PC-9 (cell line): Measurements from ENCODE around the gene MAP2K5. TPM values are rescaled to one million over a fixed set of nuclear protein-coding genes. Genes with fewer than 3 reads are reported as not detected.

ENCODE experiments used
- BruUV-seq: library from RNA; stranded (reverse); fragments of 400-500 nt; replicated peaks from 2 replicates; lab custom pipeline; 2021; lab: Mats Ljungman, UMichigan
- CTCF ChIA-PET: fragments of 300-600 bp; sonication (Branson Sonifier 250); formaldehyde crosslinking; loops from one replicate; lab custom pipeline; 2022; ENCODE audit warnings: antibody characterized with exemption; lab: Charles Lee
- POLR2A ChIA-PET: fragments of 300-600 bp; sonication (Branson Sonifier 250); formaldehyde crosslinking; loops from one replicate; lab custom pipeline; 2022; ENCODE audit warnings: antibody characterized with exemption; ENCODE audit not compliant: unreplicated experiment; lab: Charles Lee
- DNase-seq, 2 experiments: peaks; one replicate each; pipeline versions ENCODE4 v3.0.0 to v3.0.0-alpha.2; 2015 to 2022; ENCODE audit warnings: mixed read lengths in 1 of 2
- H2AFZ ChIP-seq: fragments of 200-600 bp; sonication (generic); 2 replicates; pipeline ENCODE4 v1.8.1; 2017; ENCODE audit warnings: antibody characterized with exemption
- H3F3A ChIP-seq: fragments of 200-600 bp; sonication (generic); 2 replicates; pipeline ENCODE4 v1.8.1; 2017; ENCODE audit warnings: antibody characterized with exemption, mild to moderate bottlenecking, low read depth; ENCODE audit not compliant: insufficient read depth
- H3K27ac ChIP-seq: fragments of 200-600 bp; sonication (generic); 2 replicates; pipeline ENCODE4 v1.6.1; 2016; ENCODE audit warnings: mixed run types
- H3K27me3 ChIP-seq: fragments of 200-600 bp; sonication (generic); 2 replicates; pipeline ENCODE4 v1.6.1; 2016; ENCODE audit warnings: low read depth, mixed run types; ENCODE audit not compliant: insufficient read depth
- H3K36me3 ChIP-seq: fragments of 200-600 bp; sonication (generic); 2 replicates; pipeline ENCODE4 v1.6.1; 2016; ENCODE audit warnings: low read depth, mixed run types
- H3K4me1 ChIP-seq: fragments of 200-600 bp; sonication (generic); replicated peaks from 2 replicates; pipeline ENCODE4 v1.6.1; 2016; ENCODE audit warnings: mixed run types; ENCODE audit not compliant: insufficient read depth
- H3K4me2 ChIP-seq: fragments of 200-600 bp; sonication (generic); 2 replicates; pipeline ENCODE4 v1.6.1; 2017; ENCODE audit warnings: mixed run types
- H3K4me3 ChIP-seq: fragments of 200-600 bp; sonication (generic); 2 replicates; pipeline ENCODE4 v1.6.1; 2016; ENCODE audit warnings: mixed run types
- H3K79me2 ChIP-seq: fragments of 200-600 bp; sonication (generic); 2 replicates; pipeline ENCODE4 v1.6.1; 2017; ENCODE audit warnings: low read depth, mixed run types
- H3K9me2 ChIP-seq: fragments of 200-600 bp; sonication (generic); 2 replicates; pipeline ENCODE4 v1.8.1; 2017; ENCODE audit warnings: mild to moderate bottlenecking; ENCODE audit not compliant: insufficient read depth
- H3K9me3 ChIP-seq: fragments of 200-600 bp; sonication (generic); 2 replicates; pipeline ENCODE4 v1.8.1; 2016; ENCODE audit warnings: low read depth; ENCODE audit not compliant: insufficient read depth
- H4K20me1 ChIP-seq: fragments of 200-600 bp; sonication (generic); 2 replicates; pipeline ENCODE4 v1.8.1; 2017; ENCODE audit not compliant: insufficient read depth
- EZH2 ChIP-seq: fragments of 200-600 bp; sonication (generic); IDR thresholded peaks from 2 replicates; pipeline ENCODE4 v1.8.0; 2017; ENCODE audit warnings: antibody characterized with exemption, low read depth
- intact Hi-C: fragments of 100-400 bp; cut with micrococcal nuclease; formaldehyde crosslinking; loops from one replicate; pipeline ENCODE4 v1.10.0; 2022; ENCODE audit not compliant: unreplicated experiment
- total RNA-seq: library from RNA; stranded (reverse); gene quantifications from 2 replicates; pipeline ENCODE4 v1.2.3, GENCODE V29; 2021
- TF ChIP-seq, protein P1 (sequence below): fragments of 200-600 bp; sonication (generic); conservative IDR thresholded peaks from 2 replicates; pipeline ENCODE4 v1.6.1; 2017; ENCODE audit warnings: mixed run types, antibody characterized with exemption, mild to moderate bottlenecking, moderate library complexity

The MAP2K5 gene
- total RNA-seq, 1 experiment from 2014 or later: 26.9 TPM

DNA sequence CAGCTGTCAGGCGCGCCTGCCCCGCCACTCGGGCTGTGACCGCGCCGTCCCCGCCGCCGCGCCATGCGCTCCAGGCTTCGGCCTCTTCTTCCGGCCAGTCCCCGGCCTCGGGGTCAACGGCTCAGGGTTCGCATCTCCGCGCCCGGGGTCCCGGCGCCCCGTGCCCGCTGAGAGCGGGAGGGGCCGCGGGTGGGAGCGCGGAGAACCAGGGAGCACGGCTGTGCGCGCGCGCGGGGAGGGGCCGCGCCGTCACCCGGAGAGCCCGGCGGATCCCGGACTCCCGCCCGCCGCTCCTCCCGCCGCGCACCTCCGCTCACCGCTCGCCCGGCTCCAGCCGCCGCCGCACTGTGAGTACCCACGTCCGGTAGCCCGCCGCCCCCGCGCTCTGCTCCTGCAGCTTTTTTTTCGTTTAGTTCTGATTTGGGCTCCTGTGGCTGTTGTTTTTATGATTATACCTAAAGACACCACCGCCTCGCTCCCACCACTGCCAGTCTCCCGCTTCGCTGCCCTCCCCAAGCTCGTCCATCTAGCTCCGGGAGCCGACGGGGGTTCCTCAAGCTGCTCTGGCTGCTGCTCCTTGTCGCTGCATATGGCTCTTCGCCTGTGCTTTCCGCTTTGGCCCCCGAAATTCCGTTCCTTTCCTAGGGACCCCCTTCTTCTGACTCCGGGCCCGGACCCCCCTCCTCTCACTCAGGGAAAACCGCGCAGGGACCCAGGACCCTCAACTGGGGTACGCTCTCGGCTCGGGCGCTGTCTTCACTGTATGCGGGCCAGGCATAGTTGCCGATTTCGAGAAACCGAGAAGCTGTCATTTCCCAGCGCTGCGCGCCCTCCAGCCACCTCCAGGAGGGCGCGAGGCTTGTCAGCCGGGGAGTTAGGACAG is 281.1 kb downstream of the MAP2K5 start:
- CTCF ChIA-PET: no interaction called here
- Histone ChIP-seq H3K9me3 (no peaks in the 10 kb centered on the region), H4K20me1 (no peaks in the 10 kb centered on the region), H3K27me3 (no peaks in the 10 kb centered on the region), H3K4me2 (no peak overlapping the region), H3K36me3 (no peaks in the 10 kb centered on the region), H3K9me2 (no peaks in the 10 kb centered on the region), H3K4me3 (no peak overlapping the region), H2AFZ (no peak overlapping the region), H3K27ac (no peak overlapping the region), H3K79me2 (no peaks in the 10 kb centered on the region), H3K4me1 (no peaks in the 10 kb centered on the region), H3F3A (no peaks in the 10 kb centered on the region)
- TF ChIP-seq, protein P1, sequence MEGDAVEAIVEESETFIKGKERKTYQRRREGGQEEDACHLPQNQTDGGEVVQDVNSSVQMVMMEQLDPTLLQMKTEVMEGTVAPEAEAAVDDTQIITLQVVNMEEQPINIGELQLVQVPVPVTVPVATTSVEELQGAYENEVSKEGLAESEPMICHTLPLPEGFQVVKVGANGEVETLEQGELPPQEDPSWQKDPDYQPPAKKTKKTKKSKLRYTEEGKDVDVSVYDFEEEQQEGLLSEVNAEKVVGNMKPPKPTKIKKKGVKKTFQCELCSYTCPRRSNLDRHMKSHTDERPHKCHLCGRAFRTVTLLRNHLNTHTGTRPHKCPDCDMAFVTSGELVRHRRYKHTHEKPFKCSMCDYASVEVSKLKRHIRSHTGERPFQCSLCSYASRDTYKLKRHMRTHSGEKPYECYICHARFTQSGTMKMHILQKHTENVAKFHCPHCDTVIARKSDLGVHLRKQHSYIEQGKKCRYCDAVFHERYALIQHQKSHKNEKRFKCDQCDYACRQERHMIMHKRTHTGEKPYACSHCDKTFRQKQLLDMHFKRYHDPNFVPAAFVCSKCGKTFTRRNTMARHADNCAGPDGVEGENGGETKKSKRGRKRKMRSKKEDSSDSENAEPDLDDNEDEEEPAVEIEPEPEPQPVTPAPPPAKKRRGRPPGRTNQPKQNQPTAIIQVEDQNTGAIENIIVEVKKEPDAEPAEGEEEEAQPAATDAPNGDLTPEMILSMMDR: no peak
- no peak for TF ChIP-seq EZH2
- intact Hi-C loops: no loop called here
- no TSS peak for BruUV-seq
- POLR2A ChIA-PET: no interaction called here
- no peak for DNase-seq

DNA sequence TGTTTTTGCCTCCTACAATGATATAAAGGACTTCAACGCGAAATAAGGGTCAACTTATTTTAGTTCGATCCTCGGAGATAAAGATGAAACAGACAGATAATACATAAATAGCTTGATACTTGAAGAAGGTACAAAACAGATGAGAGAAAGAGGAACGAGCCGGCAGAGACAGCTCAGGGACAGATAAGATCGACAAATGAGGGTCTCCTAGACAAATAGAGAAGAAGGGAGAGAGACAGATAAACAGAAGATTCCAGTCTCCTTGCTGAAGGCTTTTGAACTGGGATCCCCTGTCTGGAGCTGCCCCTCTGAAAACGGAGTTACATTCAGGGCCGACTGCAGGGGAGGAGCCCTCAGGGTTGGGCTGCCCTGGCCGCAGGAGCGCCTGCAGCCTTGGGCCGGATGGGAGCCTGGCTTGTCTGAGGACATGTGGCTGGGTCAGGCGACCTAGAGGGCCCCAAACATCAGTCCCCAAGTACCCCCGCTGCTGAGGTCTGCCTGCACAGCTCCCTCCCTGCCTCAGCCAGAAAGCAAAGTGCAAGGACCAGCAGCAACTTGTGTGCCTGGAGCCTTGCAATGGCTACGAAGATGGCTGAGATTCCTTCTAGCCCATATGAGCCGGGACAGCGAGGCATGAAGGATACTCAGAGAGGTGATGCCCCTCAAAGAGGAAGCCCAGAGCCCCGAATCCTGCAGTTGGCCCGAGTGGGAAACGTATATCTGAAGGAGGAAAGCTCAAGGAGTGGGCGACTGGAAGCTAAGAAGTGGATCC is 281.9 kb downstream of the MAP2K5 start:
- Histone ChIP-seq H3K4me3 (no peak overlapping the region), H4K20me1 (no peaks in the 10 kb centered on the region)

More for the DNA sequence above, 281.9 kb downstream of the MAP2K5 start:
- Histone ChIP-seq H3K27me3 (no peaks in the 10 kb centered on the region), H3K4me2 (no peak overlapping the region), H3K4me1 (no peaks in the 10 kb centered on the region), H3K27ac (no peak overlapping the region), H3K9me3 (no peaks in the 10 kb centered on the region), H2AFZ (no peak overlapping the region), H3K79me2 (no peaks in the 10 kb centered on the region), H3K36me3 (no peaks in the 10 kb centered on the region), H3F3A (no peaks in the 10 kb centered on the region), H3K9me2 (no peaks in the 10 kb centered on the region)
- POLR2A ChIA-PET: no interaction called here
- DNase-seq: no peak
- no TSS peak for BruUV-seq
- intact Hi-C loops: no loop called here
- CTCF ChIA-PET: no interaction called here
- TF ChIP-seq, protein P1: no peak
- TF ChIP-seq EZH2: no peak
